Neural cell (in vitro differentiated cells): ENCODE results near the gene CACNA1A. TPM values are rescaled to one million over a fixed set of nuclear protein-coding genes. Genes with fewer than 3 reads are reported as not detected.

Experiments
- H2AFZ ChIP-seq: fragments of 200-600, 300-800 bp; sonication (generic), shearing (Covaris generic); 2 replicates; pipeline ENCODE4 v1.6.0; 2014; ENCODE audit warnings: low read depth, mild to moderate bottlenecking, antibody characterized with exemption, low read length, moderate library complexity
- H3F3A ChIP-seq: fragments of 200-600 bp; shearing (Covaris generic); 2 replicates; pipeline ENCODE4 v1.6.1; 2016; ENCODE audit warnings: mild to moderate bottlenecking, moderate library complexity, mixed read lengths, antibody characterized with exemption, low read length; ENCODE audit not compliant: insufficient read depth, poor library complexity, severe bottlenecking
- H3K27ac ChIP-seq: fragments of 200-600, 300-800 bp; sonication (generic), shearing (Covaris generic); 2 replicates; pipeline ENCODE4 v1.5.1; 2014; ENCODE audit warnings: mild to moderate bottlenecking, low read length, moderate library complexity
- H3K27me3 ChIP-seq: fragments of 300-800, 200-600 bp; sonication (generic), shearing (Covaris generic); 2 replicates; pipeline ENCODE4 v1.6.0; 2014; ENCODE audit warnings: mild to moderate bottlenecking, low read depth, low read length, moderate library complexity; ENCODE audit not compliant: insufficient read depth
- H3K36me3 ChIP-seq: fragments of 300-800, 200-600 bp; sonication (generic), shearing (Covaris generic); 2 replicates; pipeline ENCODE4 v1.5.1; 2014; ENCODE audit warnings: mild to moderate bottlenecking, antibody characterized with exemption, low read length, moderate library complexity; ENCODE audit not compliant: insufficient read depth
- H3K4me2 ChIP-seq: fragments of 300-800, 200-600 bp; sonication (generic), shearing (Covaris generic); 2 replicates; pipeline ENCODE4 v1.6.0; 2014; ENCODE audit warnings: mild to moderate bottlenecking, low read length
- H3K4me3 ChIP-seq: fragments of 300-800, 200-600 bp; sonication (generic), shearing (Covaris generic); 2 replicates; pipeline ENCODE4 v1.5.1; 2014; ENCODE audit warnings: mild to moderate bottlenecking, low read length, moderate library complexity
- H3K79me2 ChIP-seq: fragments of 200-600 bp; shearing (Covaris generic); replicated peaks from 2 replicates; pipeline ENCODE4 v1.6.0; 2014; ENCODE audit warnings: mild to moderate bottlenecking, low read length, moderate library complexity; ENCODE audit not compliant: insufficient read depth
- H3K9ac ChIP-seq: fragments of 300-800, 200-600 bp; sonication (generic), shearing (Covaris generic); 2 replicates; pipeline ENCODE4 v1.6.1; 2016; ENCODE audit warnings: mild to moderate bottlenecking, low read length, mixed read lengths
- H3K9me2 ChIP-seq: fragments of 200-600 bp; shearing (Covaris generic); 2 replicates; pipeline ENCODE4 v1.6.1; 2016; ENCODE audit warnings: mild to moderate bottlenecking, low read length, mixed read lengths; ENCODE audit not compliant: insufficient read depth
- H3K9me3 ChIP-seq: fragments of 200-600, 300-800 bp; sonication (generic), shearing (Covaris generic); 2 replicates; pipeline ENCODE4 v1.6.1; 2016; ENCODE audit warnings: mild to moderate bottlenecking, mixed run types, low read length, moderate library complexity, mixed read lengths
- H4K20me1 ChIP-seq: fragments of 200-600 bp; shearing (Covaris generic); 2 replicates; pipeline ENCODE4 v1.6.1; 2016; ENCODE audit warnings: mild to moderate bottlenecking, mixed run types; ENCODE audit not compliant: insufficient read depth
- CTCF ChIP-seq: fragments of 450-650 bp; IDR thresholded peaks from 2 replicates; pipeline ENCODE4 v1.5.1; 2014; ENCODE audit warnings: antibody characterized with exemption, mild to moderate bottlenecking, moderate library complexity; ENCODE audit not compliant: poor library complexity, severe bottlenecking
- EP300 ChIP-seq: fragments of 450-650 bp; conservative IDR thresholded peaks from 2 replicates; pipeline ENCODE4 v1.6.1; 2014; ENCODE audit warnings: antibody characterized with exemption, mild to moderate bottlenecking, moderate library complexity; ENCODE audit not compliant: poor library complexity, severe bottlenecking
- EZH2 ChIP-seq: fragments of 200-600, 300-800 bp; shearing (Covaris generic), sonication (generic); IDR thresholded peaks from 2 replicates; pipeline ENCODE4 v1.6.1; 2014; ENCODE audit warnings: antibody characterized with exemption, low read length, borderline replicate concordance, mild to moderate bottlenecking; ENCODE audit not compliant: insufficient read depth, poor library complexity, severe bottlenecking
- MXI1 ChIP-seq: fragments of 450-650 bp; conservative IDR thresholded peaks from 2 replicates; pipeline ENCODE4 v1.6.1; 2014; ENCODE audit warnings: antibody characterized with exemption, mild to moderate bottlenecking; ENCODE audit not compliant: poor library complexity, severe bottlenecking
- POLR2AphosphoS5 ChIP-seq: IDR thresholded peaks from 2 replicates; pipeline ENCODE4 v1.6.1; 2012
- RAD21 ChIP-seq: fragments of 450-650 bp; conservative IDR thresholded peaks from 2 replicates; pipeline ENCODE4 v1.6.1; 2014; ENCODE audit warnings: antibody characterized with exemption, mild to moderate bottlenecking, moderate library complexity
- REST ChIP-seq: IDR thresholded peaks from 2 replicates; pipeline ENCODE4 v1.6.1; 2012; ENCODE audit warnings: borderline replicate concordance
- SMC3 ChIP-seq: fragments of 450-650 bp; conservative IDR thresholded peaks from 2 replicates; pipeline ENCODE4 v1.6.1; 2014; ENCODE audit warnings: antibody characterized with exemption, mild to moderate bottlenecking, moderate library complexity; ENCODE audit not compliant: poor library complexity
- TAF1 ChIP-seq: IDR thresholded peaks from 2 replicates; pipeline ENCODE4 v1.6.1; 2012; ENCODE audit warnings: low read depth
- polyA plus RNA-seq: library from polyadenylated mRNA; depleted of rRNA; stranded (reverse); fragments of >200 nt; gene quantifications from 2 replicates; pipeline ENCODE4 v1.2.3, GENCODE V29; 2014

CACNA1A gene
- polyA plus RNA-seq, 1 donor from 2014 or later, result 6.9 TPM

- H3K79me2 ChIP-seq, result no peaks in the 10 kb centered on the region
- H3K4me3 ChIP-seq, result no peak overlapping the region
- H3F3A ChIP-seq, result no peaks in the 10 kb centered on the region
- no peaks in the 10 kb centered on the region for H4K20me1 ChIP-seq
- no peak overlapping the region for H3K27ac ChIP-seq
- no peak overlapping the region for H2AFZ ChIP-seq
- no peak overlapping the region for H3K4me2 ChIP-seq
- H3K36me3 ChIP-seq, result no peaks in the 10 kb centered on the region
- no peak for TF ChIP-seq CTCF
- TF ChIP-seq EP300, result no peak
- TF ChIP-seq EZH2, result no peak
- no peak for TF ChIP-seq MXI1
- no peak for TF ChIP-seq TAF1
- TF ChIP-seq POLR2AphosphoS5, result no peak
- TF ChIP-seq RAD21, result no peak
- TF ChIP-seq SMC3, result no peak
- TF ChIP-seq REST, result no peak
- H3K9me3 ChIP-seq, result no peaks in the 10 kb centered on the region
- H3K9ac ChIP-seq, result no peak overlapping the region
- H3K9me2 ChIP-seq, result no peaks in the 10 kb centered on the region
- no peaks in the 10 kb centered on the region for H3K27me3 ChIP-seq
Measured at GRCh38 chr19:13330285-13330684, 176.0 kb downstream of the CACNA1A start.

- H3K79me2 ChIP-seq, result no peaks in the 10 kb centered on the region
- H4K20me1 ChIP-seq, result no peaks in the 10 kb centered on the region
- H3K27me3 ChIP-seq, result no peaks in the 10 kb centered on the region
- H3K4me3 ChIP-seq, result no peak overlapping the region
- no peaks in the 10 kb centered on the region for H3K9me3 ChIP-seq
- H2AFZ ChIP-seq, result no peak overlapping the region
- TF ChIP-seq MXI1, result no peak
- no peak for TF ChIP-seq EP300
- TF ChIP-seq RAD21, result no peak
- TF ChIP-seq TAF1, result no peak
- TF ChIP-seq SMC3, result no peak
- no peak for TF ChIP-seq EZH2
- no peaks in the 10 kb centered on the region for H3K36me3 ChIP-seq
- no peak overlapping the region for H3K4me2 ChIP-seq
- H3K9ac ChIP-seq, result no peak overlapping the region
- no peaks in the 10 kb centered on the region for H3K9me2 ChIP-seq
- H3K27ac ChIP-seq, result no peak overlapping the region
- H3F3A ChIP-seq, result no peaks in the 10 kb centered on the region
Measured at GRCh38 chr19:13329766-13330165, 176.5 kb downstream of the CACNA1A start.
